Measurements from ENCODE around the gene TIMM9.
"Not testable (repeated sequence)": the region's sequence is repeated elsewhere in the genome, so short reads cannot be mapped to it uniquely, and the experiment has no call there.

TIMM9 gene

GRCh38 chr14:58427281-58428117 lies at the start of gene TIMM9, which contains the start of gene KIAA0586:
TSS of gene TIMM9 (minus strand) at chr14:58427531. CDS start at chr14:58411945, 15,586 bp downstream.
TSS of gene KIAA0586 (plus strand) at chr14:58427719. CDS start at chr14:58428265, 546 bp downstream.
- peak; percentile 93 for DNase-seq

- DNase-seq, result no peak
Measured at GRCh38 chr14:58476320-58476719, 49.0 kb upstream of the TIMM9 start.

GRCh38 chr14:58469309-58469708 lies 42.0 kb upstream of the TIMM9 start:
- no peak for DNase-seq

- DNase-seq, result no peak
Measured at GRCh38 chr14:58467575-58467974, 40.2 kb upstream of the TIMM9 start.

- no peak for DNase-seq
Measured at GRCh38 chr14:58466459-58466858, 39.1 kb upstream of the TIMM9 start.

- DNase-seq, result no peak
Measured at GRCh38 chr14:58465421-58465820, 38.1 kb upstream of the TIMM9 start.

GRCh38 chr14:58464652-58465051 lies 37.3 kb upstream of the TIMM9 start:
- DNase-seq, result no peak

- DNase-seq, result no peak
Measured at GRCh38 chr14:58463147-58463546, 35.8 kb upstream of the TIMM9 start.

GRCh38 chr14:58460772-58461171 lies 33.4 kb upstream of the TIMM9 start:
- DNase-seq, result no peak

- no peak for DNase-seq
Measured at GRCh38 chr14:58455593-58456265, 28.4 kb upstream of the TIMM9 start.

GRCh38 chr14:58444627-58445026 lies 17.3 kb upstream of the TIMM9 start:
- no peak for DNase-seq

GRCh38 chr14:58439476-58439875 lies 12.1 kb upstream of the TIMM9 start:
- DNase-seq, result no peak

GRCh38 chr14:58430156-58430555 lies 2.8 kb upstream of the TIMM9 start:
- no peak for DNase-seq

- DNase-seq, result peak; percentile 50
Measured at GRCh38 chr14:58428118-58428683, 870 bp upstream of the TIMM9 start.

- peak; percentile 9 for DNase-seq
Measured at GRCh38 chr14:58426670-58427280, 556 bp downstream of the TIMM9 start.

- DNase-seq, result not testable (repeated sequence)
Measured at GRCh38 chr14:58416934-58417333, 10.4 kb downstream of the TIMM9 start.

GRCh38 chr14:58415636-58416547 lies 11.4 kb downstream of the TIMM9 start:
- DNase-seq, result no peak

- no peak for DNase-seq
Measured at GRCh38 chr14:58414845-58415244, 12.5 kb downstream of the TIMM9 start.

- DNase-seq, result no peak
Measured at GRCh38 chr14:58408681-58409215, 18.6 kb downstream of the TIMM9 start.

- DNase-seq, result no peak
Measured at GRCh38 chr14:58401587-58401986, 25.7 kb downstream of the TIMM9 start.

GRCh38 chr14:58398895-58399294 lies 28.4 kb downstream of the TIMM9 start:
- no peak for DNase-seq

- DNase-seq, result no peak
Measured at GRCh38 chr14:58398495-58398894, 28.8 kb downstream of the TIMM9 start.

All from KG1 (cell line).